Measurements from ENCODE around the gene PGAM2.
A peak's percentile ranks its signal among the peaks of the same experiment; 100 is the strongest.

PGAM2 gene

GRCh38 chr7:44076101-44076895 lies 10.9 kb upstream of the PGAM2 start:
- H3K18ac ChIP-seq (ENCODE audit: low read depth in 1 of 2, low read length in 2 of 2), result no peak overlapping the region
- DNase-seq, result no peak
- H3K27ac ChIP-seq (ENCODE audit: low read length, poor library complexity, severe bottlenecking), result no peak overlapping the region
- H2BK5ac ChIP-seq (ENCODE audit: low read depth, low read length, poor library complexity, severe bottlenecking), result no peak overlapping the region
- no peak overlapping the region for H2BK12ac ChIP-seq (ENCODE audit: low read length in 2 of 2)
- peaks cover 82 to 89% of the 10 kb centered on the region in 2 experiments for H3K36me3 ChIP-seq (ENCODE audit: control insufficient read depth in 1 of 2, insufficient read depth in 2 of 2, low read depth in 1 of 2, low read length in 2 of 2)
- H4K8ac ChIP-seq (ENCODE audit: low read length), result no peak overlapping the region
- WGBS, result 98% methylated on average over 20 of the region's 20 CpGs
- H2BK15ac ChIP-seq (ENCODE audit: low read depth, poor library complexity, severe bottlenecking), result no peak overlapping the region
- H3K23ac ChIP-seq (ENCODE audit: low read length in 2 of 2), result no peak overlapping the region
- no peaks in the 10 kb centered on the region for H3K9me3 ChIP-seq (ENCODE audit: control insufficient read depth, low read length)
- no peak overlapping the region for H3K4ac ChIP-seq (ENCODE audit: low read depth in 1 of 2, low read length in 2 of 2)
- H2AK5ac ChIP-seq (ENCODE audit: low read length, severe bottlenecking), result no peak overlapping the region
- H3K4me3 ChIP-seq (ENCODE audit: insufficient read depth in 1 of 2, low read depth in 1 of 2, low read length in 2 of 2), result no peak overlapping the region
- no peak overlapping the region for H3K9ac ChIP-seq (ENCODE audit: low read length)
- H3K14ac ChIP-seq (ENCODE audit: low read length in 2 of 2), result no peak overlapping the region
- H2AFZ ChIP-seq (ENCODE audit: low read depth, low read length), result no peak overlapping the region
- peaks cover 38% of the 10 kb centered on the region for H3K79me1 ChIP-seq (replicated peaks; ENCODE audit: low read length, poor library complexity, severe bottlenecking)
- no peak overlapping the region for H2BK120ac ChIP-seq (ENCODE audit: low read depth, low read length)
- H3K4me1 ChIP-seq (ENCODE audit: control insufficient read depth, insufficient read depth, low read depth, low read length), result peaks cover 44% of the 10 kb centered on the region
- no peak overlapping the region for H3K4me2 ChIP-seq (ENCODE audit: low read length, poor library complexity, severe bottlenecking)
- no peak overlapping the region for H4K91ac ChIP-seq (ENCODE audit: low read length)
- no peaks in the 10 kb centered on the region for H3K27me3 ChIP-seq (ENCODE audit: control insufficient read depth in 1 of 2, insufficient read depth in 1 of 2, low read length in 2 of 2)

DNA sequence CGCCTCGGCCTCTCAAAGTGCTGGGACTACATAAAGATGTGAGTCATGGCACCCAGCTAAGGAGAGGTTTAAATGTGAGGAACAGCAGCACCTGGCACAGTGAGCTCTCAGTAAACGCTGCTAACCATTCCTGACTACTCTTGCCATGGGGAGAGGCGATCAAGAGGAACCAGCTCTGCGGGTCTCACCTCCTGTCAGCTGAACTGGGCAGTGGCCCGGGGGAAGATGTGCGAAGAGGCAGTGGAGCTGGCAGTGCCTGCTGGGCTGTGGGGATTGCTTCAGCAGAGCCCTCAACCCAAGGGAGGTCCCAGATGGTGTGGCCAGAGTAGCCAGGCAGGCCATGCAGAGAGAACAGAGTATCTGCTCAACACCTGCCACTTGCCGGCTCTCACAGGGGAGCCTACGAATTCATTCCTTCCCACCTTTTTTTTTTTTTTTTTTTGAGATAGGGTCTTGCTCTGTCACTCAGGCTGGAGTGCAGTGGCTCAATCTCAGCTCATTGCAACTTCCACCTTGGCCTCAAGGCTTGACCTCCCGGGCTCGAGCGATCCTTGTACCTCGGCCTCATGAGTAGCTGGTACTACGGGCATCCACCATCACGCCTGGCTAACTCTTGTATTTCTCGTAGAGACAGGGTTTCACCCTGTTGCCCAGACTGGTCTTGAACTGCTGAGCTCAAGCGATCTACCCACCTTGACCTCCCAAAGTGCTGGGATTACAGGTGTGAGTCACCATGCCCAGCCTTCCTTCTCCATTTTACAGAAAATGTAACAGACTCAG lies 10.1 kb upstream of the PGAM2 start:
- Histone ChIP-seq H3K14ac (ENCODE audit: low read length in 2 of 2) (no peak overlapping the region), H2BK5ac (ENCODE audit: low read depth, low read length, poor library complexity, severe bottlenecking) (no peak overlapping the region), H3K4me1 (ENCODE audit: control insufficient read depth, insufficient read depth, low read depth, low read length) (peaks cover 38% of the 10 kb centered on the region), H3K4me2 (ENCODE audit: low read length, poor library complexity, severe bottlenecking) (no peak overlapping the region), H3K23ac (ENCODE audit: low read length in 2 of 2) (no peak overlapping the region), H3K4ac (ENCODE audit: low read depth in 1 of 2, low read length in 2 of 2) (no peak overlapping the region), H3K36me3 (ENCODE audit: control insufficient read depth in 1 of 2, insufficient read depth in 2 of 2, low read depth in 1 of 2, low read length in 2 of 2) (peaks cover 76 to 83% of the 10 kb centered on the region in 2 experiments), H3K79me1 (replicated peaks; ENCODE audit: low read length, poor library complexity, severe bottlenecking) (peaks cover 32% of the 10 kb centered on the region), H2BK12ac (ENCODE audit: low read length in 2 of 2) (no peak overlapping the region), H4K8ac (ENCODE audit: low read length) (no peak overlapping the region), H3K18ac (ENCODE audit: low read depth in 1 of 2, low read length in 2 of 2) (no peak overlapping the region), H3K27me3 (ENCODE audit: control insufficient read depth in 1 of 2, insufficient read depth in 1 of 2, low read length in 2 of 2) (no peaks in the 10 kb centered on the region), H3K9me3 (ENCODE audit: control insufficient read depth, low read length) (no peaks in the 10 kb centered on the region), H2BK120ac (ENCODE audit: low read depth, low read length) (no peak overlapping the region), H2AK5ac (ENCODE audit: low read length, severe bottlenecking) (no peak overlapping the region), H4K91ac (ENCODE audit: low read length) (no peak overlapping the region), H2AFZ (ENCODE audit: low read depth, low read length) (no peak overlapping the region), H2BK15ac (ENCODE audit: low read depth, poor library complexity, severe bottlenecking) (no peak overlapping the region), H3K9ac (ENCODE audit: low read length) (no peak overlapping the region), H3K27ac (ENCODE audit: low read length, poor library complexity, severe bottlenecking) (no peak overlapping the region), H3K4me3 (ENCODE audit: insufficient read depth in 1 of 2, low read depth in 1 of 2, low read length in 2 of 2) (no peak overlapping the region)
- WGBS, result 88% methylated on average over 17 of the region's 17 CpGs
- DNase-seq, result no peak

- Histone ChIP-seq H2BK120ac (ENCODE audit: low read depth, low read length) (no peak overlapping the region), H2BK5ac (ENCODE audit: low read depth, low read length, poor library complexity, severe bottlenecking) (no peak overlapping the region), H3K18ac (ENCODE audit: low read depth in 1 of 2, low read length in 2 of 2) (no peak overlapping the region), H3K36me3 (ENCODE audit: control insufficient read depth in 1 of 2, insufficient read depth in 2 of 2, low read depth in 1 of 2, low read length in 2 of 2) (peaks cover 64 to 71% of the 10 kb centered on the region in 2 experiments), H3K14ac (ENCODE audit: low read length in 2 of 2) (no peak overlapping the region), H2BK12ac (ENCODE audit: low read length in 2 of 2) (no peak overlapping the region), H3K4me1 (ENCODE audit: control insufficient read depth, insufficient read depth, low read depth, low read length) (peaks cover 26% of the 10 kb centered on the region), H3K27ac (ENCODE audit: low read length, poor library complexity, severe bottlenecking) (no peak overlapping the region), H4K91ac (ENCODE audit: low read length) (no peak overlapping the region), H3K27me3 (ENCODE audit: control insufficient read depth in 1 of 2, insufficient read depth in 1 of 2, low read length in 2 of 2) (no peaks in the 10 kb centered on the region), H2AFZ (ENCODE audit: low read depth, low read length) (no peak overlapping the region), H3K9me3 (ENCODE audit: control insufficient read depth, low read length) (no peaks in the 10 kb centered on the region), H3K23ac (ENCODE audit: low read length in 2 of 2) (no peak overlapping the region), H4K8ac (ENCODE audit: low read length) (no peak overlapping the region), H3K4me3 (ENCODE audit: insufficient read depth in 1 of 2, low read depth in 1 of 2, low read length in 2 of 2) (no peak overlapping the region), H3K4ac (ENCODE audit: low read depth in 1 of 2, low read length in 2 of 2) (no peak overlapping the region), H3K79me1 (replicated peaks; ENCODE audit: low read length, poor library complexity, severe bottlenecking) (peaks cover 22% of the 10 kb centered on the region), H2AK5ac (ENCODE audit: low read length, severe bottlenecking) (no peak overlapping the region), H3K4me2 (ENCODE audit: low read length, poor library complexity, severe bottlenecking) (no peak overlapping the region), H2BK15ac (ENCODE audit: low read depth, poor library complexity, severe bottlenecking) (no peak overlapping the region), H3K9ac (ENCODE audit: low read length) (no peak overlapping the region)
- no peak for DNase-seq
- 97% methylated on average over 9 of the region's 13 CpGs for whole genome bisulfite sequencing
Observed at GRCh38 chr7:44074349-44074695, 9.0 kb upstream of the PGAM2 start.

DNA sequence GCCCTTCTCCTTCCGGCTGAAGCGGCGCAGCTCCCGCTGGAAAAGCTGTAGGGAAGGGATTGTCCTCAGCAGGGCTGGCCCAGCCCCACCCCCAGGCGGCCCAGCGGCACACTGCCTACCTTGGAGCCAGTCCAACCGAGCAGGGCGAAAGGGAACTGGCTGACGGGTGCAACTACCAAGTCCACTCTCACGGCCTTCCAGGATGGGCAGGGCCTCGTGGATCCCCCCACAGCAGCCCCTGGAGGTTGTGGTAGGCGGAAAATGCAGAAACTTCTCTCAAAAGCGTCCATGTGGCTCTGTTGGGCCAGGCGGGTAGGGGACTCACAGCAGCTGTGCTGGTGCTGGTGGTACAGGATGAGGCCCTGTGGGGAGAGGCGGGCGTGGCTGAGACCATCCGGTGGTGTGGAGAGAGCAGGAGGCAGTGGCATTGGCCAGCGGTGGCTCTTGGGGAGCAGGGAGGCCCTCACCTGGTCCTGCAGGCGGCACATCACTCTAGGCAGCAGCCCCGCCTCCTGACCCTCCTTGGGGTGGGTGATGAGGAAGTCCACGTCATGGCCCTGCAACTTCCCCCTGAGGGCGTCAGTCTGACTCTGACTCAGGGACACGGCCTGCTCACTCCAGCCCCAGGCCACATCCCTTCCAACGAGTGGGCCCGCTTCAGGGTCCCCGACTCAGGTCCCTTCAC lies 8.4 kb upstream of the PGAM2 start:
- Histone ChIP-seq H3K4me3 (ENCODE audit: insufficient read depth in 1 of 2, low read depth in 1 of 2, low read length in 2 of 2) (no peak overlapping the region), H4K91ac (ENCODE audit: low read length) (peak overlapping the region; percentile 48), H3K27ac (ENCODE audit: low read length, poor library complexity, severe bottlenecking) (no peak overlapping the region), H3K9me3 (ENCODE audit: control insufficient read depth, low read length) (no peaks in the 10 kb centered on the region), H2AFZ (ENCODE audit: low read depth, low read length) (no peak overlapping the region), H2BK15ac (ENCODE audit: low read depth, poor library complexity, severe bottlenecking) (no peak overlapping the region), H3K4me1 (ENCODE audit: control insufficient read depth, insufficient read depth, low read depth, low read length) (peaks cover 24% of the 10 kb centered on the region), H3K27me3 (ENCODE audit: control insufficient read depth in 1 of 2, insufficient read depth in 1 of 2, low read length in 2 of 2) (no peaks in the 10 kb centered on the region), H3K18ac (ENCODE audit: low read depth in 1 of 2, low read length in 2 of 2) (no peak overlapping the region), H3K79me1 (replicated peaks; ENCODE audit: low read length, poor library complexity, severe bottlenecking) (peaks cover 21% of the 10 kb centered on the region), H2BK12ac (ENCODE audit: low read length in 2 of 2) (no peak overlapping the region), H3K9ac (ENCODE audit: low read length) (no peak overlapping the region), H4K8ac (ENCODE audit: low read length) (no peak overlapping the region), H3K4me2 (ENCODE audit: low read length, poor library complexity, severe bottlenecking) (no peak overlapping the region), H3K4ac (ENCODE audit: low read depth in 1 of 2, low read length in 2 of 2) (no peak overlapping the region), H2BK5ac (ENCODE audit: low read depth, low read length, poor library complexity, severe bottlenecking) (no peak overlapping the region), H3K14ac (ENCODE audit: low read length in 2 of 2) (no peak overlapping the region), H3K23ac (ENCODE audit: low read length in 2 of 2) (no peak overlapping the region), H3K36me3 (ENCODE audit: control insufficient read depth in 1 of 2, insufficient read depth in 2 of 2, low read depth in 1 of 2, low read length in 2 of 2) (peaks cover 60 to 66% of the 10 kb centered on the region in 2 experiments), H2AK5ac (ENCODE audit: low read length, severe bottlenecking) (peak overlapping the region; percentile 41), H2BK120ac (ENCODE audit: low read depth, low read length) (no peak overlapping the region)
- DNase-seq, result no peak
- WGBS, result 87% methylated on average over 24 of the region's 26 CpGs
